OCI-LY1 (cell line): Measurements from ENCODE around the gene ARHGEF19.

Experiments
- H2AFZ ChIP-seq: fragments of 200-600 bp; sonication (generic), shearing (Covaris generic); 2 replicates; pipeline ENCODE4 v1.6.0; 2014; ENCODE audit warnings: antibody characterized with exemption, mild to moderate bottlenecking, low read length
- H3F3A ChIP-seq: fragments of 200-600 bp; sonication (generic), shearing (Covaris generic); 2 replicates; pipeline ENCODE4 v1.6.0; 2014; ENCODE audit warnings: mild to moderate bottlenecking, antibody characterized with exemption, low read length, moderate library complexity; ENCODE audit not compliant: insufficient read depth
- H3K27ac ChIP-seq: fragments of 200-600 bp; sonication (generic); 2 replicates; pipeline ENCODE4 v1.5.1; 2014; ENCODE audit warnings: low read length, mixed run types, mild to moderate bottlenecking, low read depth; ENCODE audit not compliant: poor library complexity, severe bottlenecking
- H3K27me3 ChIP-seq: fragments of 200-600 bp; sonication (generic); 2 replicates; pipeline ENCODE4 v1.6.0; 2014; ENCODE audit warnings: antibody characterized with exemption, mild to moderate bottlenecking, low read length, moderate library complexity; ENCODE audit not compliant: insufficient read depth
- H3K36me3 ChIP-seq: fragments of 200-600 bp; sonication (generic); 2 replicates; pipeline ENCODE4 v1.6.1; 2014; ENCODE audit warnings: mild to moderate bottlenecking, antibody characterized with exemption, low read length, moderate library complexity, mixed read lengths; ENCODE audit not compliant: insufficient read depth
- H3K4me1 ChIP-seq: fragments of 200-600 bp; sonication (generic); 2 replicates; pipeline ENCODE4 v1.5.1; 2014; ENCODE audit warnings: mild to moderate bottlenecking, low read length, moderate library complexity; ENCODE audit not compliant: insufficient read depth, severe bottlenecking
- H3K4me2 ChIP-seq: fragments of 200-600 bp; sonication (generic), shearing (Covaris generic); 2 replicates; pipeline ENCODE4 v1.6.1; 2014; ENCODE audit warnings: low read length
- H3K4me3 ChIP-seq: fragments of 200-600 bp; sonication (generic); 2 replicates; pipeline ENCODE4 v1.5.1; 2014; ENCODE audit warnings: low read length, low read depth, mild to moderate bottlenecking, mixed read lengths; ENCODE audit not compliant: poor library complexity, severe bottlenecking
- H3K79me2 ChIP-seq: fragments of 200-600 bp; shearing (Covaris generic); 2 replicates; pipeline ENCODE4 v1.6.1; 2016; ENCODE audit warnings: mixed run types, low read length, mixed read lengths; ENCODE audit not compliant: insufficient read depth
- H3K9ac ChIP-seq: fragments of 200-600 bp; sonication (generic), shearing (Covaris generic); 2 replicates; pipeline ENCODE4 v1.6.1; 2014; ENCODE audit warnings: mild to moderate bottlenecking, low read length, mixed read lengths
- H3K9me2 ChIP-seq: fragments of 200-600 bp; sonication (generic), shearing (Covaris generic); 2 replicates; pipeline ENCODE4 v1.6.1; 2014; ENCODE audit warnings: low read depth, mild to moderate bottlenecking, low read length, mixed read lengths
- H3K9me3 ChIP-seq: fragments of 200-600 bp; shearing (Covaris generic); 2 replicates; pipeline ENCODE4 v1.6.1; 2014; ENCODE audit warnings: low read length, mixed read lengths
- H4K20me1 ChIP-seq: fragments of 200-600 bp; sonication (generic), shearing (Covaris generic); 2 replicates; pipeline ENCODE4 v1.6.0; 2016; ENCODE audit warnings: mild to moderate bottlenecking, low read length; ENCODE audit not compliant: insufficient read depth
- EZH2 ChIP-seq: fragments of 200-600 bp; sonication (generic), shearing (Covaris generic); IDR thresholded peaks from 2 replicates; pipeline ENCODE4 v1.8.0; 2017; ENCODE audit warnings: borderline replicate concordance, mixed run types, mild to moderate bottlenecking, antibody characterized with exemption, low read length, moderate library complexity, mixed read lengths
- TF ChIP-seq, protein P1 (sequence below): fragments of 200-600 bp; sonication (generic), shearing (Covaris generic); IDR thresholded peaks from 2 replicates; pipeline ENCODE4 v1.5.1; 2017; ENCODE audit warnings: mild to moderate bottlenecking, antibody characterized with exemption, low read length, moderate library complexity, mixed read lengths

Gene ARHGEF19

DNA sequence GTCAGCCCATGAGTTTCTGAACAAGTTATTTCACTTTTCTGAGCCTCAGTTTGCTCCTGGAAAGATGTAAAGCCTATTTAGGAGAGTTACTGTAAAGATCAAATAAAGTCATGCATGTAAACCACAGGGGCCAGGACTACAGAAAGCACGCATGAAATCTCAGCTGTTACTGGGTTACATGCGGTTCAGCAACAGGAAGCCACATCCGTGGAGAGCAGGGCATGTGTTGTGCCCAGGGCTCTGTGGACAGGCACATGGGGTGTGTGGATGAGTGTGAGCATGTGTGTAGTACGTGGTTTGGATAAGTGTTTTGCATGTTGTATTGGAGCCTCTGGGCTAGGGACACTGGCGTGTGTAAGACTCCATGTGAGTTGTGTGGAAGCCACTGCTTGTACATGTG lies 54.4 kb downstream of the ARHGEF19 start:
- no peaks in the 10 kb centered on the region for H3K79me2 ChIP-seq
- H3K9me3 ChIP-seq: no peaks in the 10 kb centered on the region
- no peak overlapping the region for H3K27ac ChIP-seq
- no peak overlapping the region for H2AFZ ChIP-seq
- no peak for TF ChIP-seq EZH2
- TF ChIP-seq, protein P1, sequence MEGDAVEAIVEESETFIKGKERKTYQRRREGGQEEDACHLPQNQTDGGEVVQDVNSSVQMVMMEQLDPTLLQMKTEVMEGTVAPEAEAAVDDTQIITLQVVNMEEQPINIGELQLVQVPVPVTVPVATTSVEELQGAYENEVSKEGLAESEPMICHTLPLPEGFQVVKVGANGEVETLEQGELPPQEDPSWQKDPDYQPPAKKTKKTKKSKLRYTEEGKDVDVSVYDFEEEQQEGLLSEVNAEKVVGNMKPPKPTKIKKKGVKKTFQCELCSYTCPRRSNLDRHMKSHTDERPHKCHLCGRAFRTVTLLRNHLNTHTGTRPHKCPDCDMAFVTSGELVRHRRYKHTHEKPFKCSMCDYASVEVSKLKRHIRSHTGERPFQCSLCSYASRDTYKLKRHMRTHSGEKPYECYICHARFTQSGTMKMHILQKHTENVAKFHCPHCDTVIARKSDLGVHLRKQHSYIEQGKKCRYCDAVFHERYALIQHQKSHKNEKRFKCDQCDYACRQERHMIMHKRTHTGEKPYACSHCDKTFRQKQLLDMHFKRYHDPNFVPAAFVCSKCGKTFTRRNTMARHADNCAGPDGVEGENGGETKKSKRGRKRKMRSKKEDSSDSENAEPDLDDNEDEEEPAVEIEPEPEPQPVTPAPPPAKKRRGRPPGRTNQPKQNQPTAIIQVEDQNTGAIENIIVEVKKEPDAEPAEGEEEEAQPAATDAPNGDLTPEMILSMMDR: no peak
- peaks cover 4% of the 10 kb centered on the region for H3K4me1 ChIP-seq
- no peaks in the 10 kb centered on the region for H3K9me2 ChIP-seq
- H3F3A ChIP-seq: no peaks in the 10 kb centered on the region
- peaks cover 4% of the 10 kb centered on the region; the same call in 1 of the 2 replicates for H3K27me3 ChIP-seq
- H3K4me2 ChIP-seq: no peak overlapping the region
- H3K4me3 ChIP-seq: no peak overlapping the region
- H3K9ac ChIP-seq: no peak overlapping the region
- no peaks in the 10 kb centered on the region for H4K20me1 ChIP-seq
- H3K36me3 ChIP-seq: no peaks in the 10 kb centered on the region

DNA sequence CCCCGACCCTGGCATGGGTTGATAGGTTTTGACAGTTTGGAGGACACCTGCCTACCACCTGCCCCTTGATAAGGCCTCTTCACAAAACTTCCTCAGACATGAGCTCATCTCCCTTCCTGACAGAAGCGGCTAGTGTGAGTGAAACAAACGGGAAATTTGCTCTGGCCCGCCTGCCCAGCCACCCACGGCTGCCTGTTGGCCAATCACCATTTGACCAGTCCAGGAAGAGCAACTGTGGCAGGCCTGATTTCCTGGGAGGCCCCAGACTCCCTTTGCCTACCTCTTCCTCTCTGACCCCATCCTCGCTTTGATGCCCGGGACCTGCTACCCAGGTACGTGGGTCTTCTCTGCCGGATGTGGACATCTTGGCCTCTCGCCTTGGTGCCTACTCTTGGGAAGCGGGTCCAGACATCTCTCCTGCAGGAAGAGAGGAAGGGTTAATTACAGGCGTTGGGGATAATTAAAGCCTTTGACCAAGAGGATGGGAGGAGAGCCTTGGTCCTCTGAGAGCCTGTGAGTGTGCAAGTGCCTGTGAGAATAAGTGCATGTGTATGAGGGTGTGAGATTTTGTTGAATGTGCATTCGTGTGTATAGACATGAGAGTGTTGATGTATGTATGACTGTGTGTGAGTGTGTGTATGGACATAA lies 55.5 kb downstream of the ARHGEF19 start:
- Histone ChIP-seq H3K9me2 (no peaks in the 10 kb centered on the region), H4K20me1 (no peaks in the 10 kb centered on the region), H3K4me2 (no peak overlapping the region), H3K27ac (no peak overlapping the region), H3K79me2 (no peaks in the 10 kb centered on the region), H3K9ac (no peak overlapping the region), H3K9me3 (no peaks in the 10 kb centered on the region), H2AFZ (no peak overlapping the region), H3K4me3 (no peak overlapping the region), H3K4me1 (no peaks in the 10 kb centered on the region), H3K36me3 (no peaks in the 10 kb centered on the region), H3K27me3 (peaks cover 6% of the 10 kb centered on the region), H3F3A (no peaks in the 10 kb centered on the region)
- no peak for TF ChIP-seq EZH2
- TF ChIP-seq, protein P1: no peak

GRCh38 chr1:16155537-16156410 lies 56.7 kb downstream of the ARHGEF19 start, which contains the start of gene EPHA2:
TSS of gene EPHA2 (minus strand) at chr1:16156069. CDS start at chr1:16155932, 137 bp downstream.
- Histone ChIP-seq H4K20me1 (no peaks in the 10 kb centered on the region), H3F3A (no peaks in the 10 kb centered on the region), H3K27me3 (peaks cover 6% of the 10 kb centered on the region), H3K79me2 (no peaks in the 10 kb centered on the region), H3K36me3 (no peaks in the 10 kb centered on the region), H3K9me2 (no peaks in the 10 kb centered on the region), H3K4me2 (no peak within 1 kb of the TSS), H3K27ac (no peak within 1 kb of the TSS), H3K4me3 (no peak within 1 kb of the TSS), H3K4me1 (no peaks in the 10 kb centered on the region), H2AFZ (no peak within 1 kb of the TSS), H3K9me3 (no peaks in the 10 kb centered on the region), H3K9ac (no peak within 1 kb of the TSS)
- no peak for TF ChIP-seq EZH2
- TF ChIP-seq, protein P1: no peak
